ENCODE measurements around the gene TBC1D9. TPM values are rescaled to one million over a fixed set of nuclear protein-coding genes. Genes with fewer than 3 reads are reported as not detected.
A peak's percentile ranks its signal among the peaks of the same experiment; 100 is the strongest.
"Not testable (repeated sequence)": the region's sequence is repeated elsewhere in the genome, so short reads cannot be mapped to it uniquely, and the experiment has no call there.

The TBC1D9 gene
- polyA plus RNA-seq, 1 experiment, result 22.0 TPM

GRCh38 chr4:140754918-140755773 lies 1.0 kb downstream of the TBC1D9 start:
- Histone ChIP-seq H3K4me3 (ENCODE audit: low read depth, low read length) (peak overlapping the region; percentile 79), H3K27ac (ENCODE audit: low read depth, low read length) (no peak overlapping the region), H3K27me3 (ENCODE audit: control insufficient read depth, insufficient read depth, low read length) (no peaks in the 10 kb centered on the region), H3K9me3 (ENCODE audit: control insufficient read depth, insufficient read depth, low read length) (no peaks in the 10 kb centered on the region)
- ChIA-PET POLR2A (no interaction called here), CTCF (interaction anchor here (1.2 kb wide), 1 partner anchor 12 kb away, joined by 3 read pairs; no protein-coding TSS in a partner anchor)
- no peak for TF ChIP-seq CTCF (IDR thresholded peaks at IDR 0.05; ENCODE audit: low read depth, low read length)
- no peak for DNase-seq (ENCODE audit: low read depth, low spot score)

GRCh38 chr4:140753329-140753728 lies 2.9 kb downstream of the TBC1D9 start:
- no peak overlapping the region for H3K27ac ChIP-seq (ENCODE audit: low read depth, low read length)
- H3K27me3 ChIP-seq (ENCODE audit: control insufficient read depth, insufficient read depth, low read length), result no peaks in the 10 kb centered on the region
- POLR2A ChIA-PET, result no interaction called here
- no peak for DNase-seq (ENCODE audit: low read depth, low spot score)
- TF ChIP-seq CTCF (IDR thresholded peaks at IDR 0.05; ENCODE audit: low read depth, low read length), result no peak
- no peak overlapping the region for H3K4me3 ChIP-seq (ENCODE audit: low read depth, low read length)
- CTCF ChIA-PET, result interaction anchor here (1.0 to 1.4 kb wide), 2 partner anchors 96 to 144 kb away, joined by 3 to 8 read pairs; no protein-coding TSS in a partner anchor
- H3K9me3 ChIP-seq (ENCODE audit: control insufficient read depth, insufficient read depth, low read length), result no peaks in the 10 kb centered on the region

- H3K27me3 ChIP-seq (ENCODE audit: control insufficient read depth, insufficient read depth, low read length), result no peaks in the 10 kb centered on the region
- DNase-seq (ENCODE audit: low read depth, low spot score), result no peak
- ChIA-PET POLR2A (no interaction called here), CTCF (interaction anchor here (1.4 kb wide), 1 partner anchor 143 kb away, joined by 3 read pairs; no protein-coding TSS in a partner anchor)
- no peak for TF ChIP-seq CTCF (IDR thresholded peaks at IDR 0.05; ENCODE audit: low read depth, low read length)
- no peak overlapping the region for H3K4me3 ChIP-seq (ENCODE audit: low read depth, low read length)
- no peak overlapping the region for H3K27ac ChIP-seq (ENCODE audit: low read depth, low read length)
- no peaks in the 10 kb centered on the region for H3K9me3 ChIP-seq (ENCODE audit: control insufficient read depth, insufficient read depth, low read length)
Observed at GRCh38 chr4:140752291-140753068, 3.7 kb downstream of the TBC1D9 start.

- no peak for DNase-seq (ENCODE audit: low read depth, low spot score)
- Histone ChIP-seq H3K4me3 (ENCODE audit: low read depth, low read length) (no peak overlapping the region), H3K9me3 (ENCODE audit: control insufficient read depth, insufficient read depth, low read length) (no peaks in the 10 kb centered on the region), H3K27ac (ENCODE audit: low read depth, low read length) (no peak overlapping the region), H3K27me3 (ENCODE audit: control insufficient read depth, insufficient read depth, low read length) (no peaks in the 10 kb centered on the region)
- ChIA-PET POLR2A (no interaction called here), CTCF (no interaction called here)
- no peak for TF ChIP-seq CTCF (IDR thresholded peaks at IDR 0.05; ENCODE audit: low read depth, low read length)
Observed at GRCh38 chr4:140750470-140750869, 5.7 kb downstream of the TBC1D9 start.

GRCh38 chr4:140748171-140748570 lies 8.0 kb downstream of the TBC1D9 start:
- ChIA-PET POLR2A (no interaction called here), CTCF (interaction anchor here (0.8 kb wide), 1 partner anchor 8 kb away, joined by 3 read pairs; the partner anchor contains the start of gene TBC1D9)
- Histone ChIP-seq H3K4me3 (ENCODE audit: low read depth, low read length) (no peak overlapping the region), H3K27ac (ENCODE audit: low read depth, low read length) (no peak overlapping the region), H3K27me3 (ENCODE audit: control insufficient read depth, insufficient read depth, low read length) (no peaks in the 10 kb centered on the region), H3K9me3 (ENCODE audit: control insufficient read depth, insufficient read depth, low read length) (no peaks in the 10 kb centered on the region)
- DNase-seq (ENCODE audit: low read depth, low spot score), result no peak
- no peak for TF ChIP-seq CTCF (IDR thresholded peaks at IDR 0.05; ENCODE audit: low read depth, low read length)

- H3K9me3 ChIP-seq (ENCODE audit: control insufficient read depth, insufficient read depth, low read length); CTCF ChIA-PET: not testable (repeated sequence)
- POLR2A ChIA-PET, result interaction anchor here (0.6 kb wide), 1 partner anchor 20 kb away, joined by 9 read pairs; no protein-coding TSS in a partner anchor
Observed at GRCh38 chr4:140746546-140746945, 9.6 kb downstream of the TBC1D9 start.

More at GRCh38 chr4:140746546-140746945, 9.6 kb downstream of the TBC1D9 start:
- not testable (repeated sequence) for H3K4me3 ChIP-seq (ENCODE audit: low read depth, low read length); H3K27me3 ChIP-seq (ENCODE audit: control insufficient read depth, insufficient read depth, low read length); DNase-seq (ENCODE audit: low read depth, low spot score); H3K27ac ChIP-seq (ENCODE audit: low read depth, low read length)
